GM21619 (cell line): ENCODE measurements around the gene WDR48.

Experiments used
- ATAC-seq: cut with Tn5 transposase; IDR thresholded peaks from one replicate; pipeline ENCODE4 v1.9.1; 2021; ENCODE audit not compliant: unreplicated experiment

WDR48 gene

DNA sequence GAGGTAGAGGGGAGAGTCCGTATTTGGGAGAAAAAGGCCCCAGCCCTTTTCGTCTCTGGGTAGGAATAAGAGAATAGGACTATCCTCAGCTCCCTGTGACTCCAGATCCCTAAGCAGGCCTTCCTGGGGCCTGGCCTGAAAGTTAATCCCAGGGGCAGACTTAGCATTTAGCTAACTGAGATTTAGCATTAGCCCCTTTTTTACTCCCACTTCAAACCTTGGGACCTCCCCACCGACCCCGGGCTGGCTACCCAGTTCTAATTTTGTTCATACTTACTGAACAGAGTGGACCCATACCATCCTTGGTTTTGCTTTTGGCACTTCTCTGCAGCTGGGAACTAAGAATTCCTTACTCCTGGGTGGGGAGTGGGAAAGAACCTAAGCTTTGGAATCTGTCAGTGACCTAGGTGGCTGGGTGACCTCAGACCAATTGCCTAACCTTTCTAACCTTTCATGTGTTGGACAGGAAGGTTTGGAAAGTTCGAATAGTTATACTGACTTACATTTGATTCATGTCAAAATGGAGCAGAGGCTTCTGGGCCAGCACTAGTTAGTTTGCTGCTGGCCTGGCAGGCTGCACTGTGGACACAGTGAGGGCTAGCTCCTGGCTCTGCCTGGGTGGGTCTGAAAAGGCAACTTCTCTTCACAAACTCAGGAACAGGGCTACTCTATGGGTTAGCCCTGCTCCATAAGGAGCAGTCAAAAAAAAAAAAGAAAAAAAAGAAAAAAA is 67.3 kb downstream of the WDR48 start:
- ATAC-seq: no peak

DNA sequence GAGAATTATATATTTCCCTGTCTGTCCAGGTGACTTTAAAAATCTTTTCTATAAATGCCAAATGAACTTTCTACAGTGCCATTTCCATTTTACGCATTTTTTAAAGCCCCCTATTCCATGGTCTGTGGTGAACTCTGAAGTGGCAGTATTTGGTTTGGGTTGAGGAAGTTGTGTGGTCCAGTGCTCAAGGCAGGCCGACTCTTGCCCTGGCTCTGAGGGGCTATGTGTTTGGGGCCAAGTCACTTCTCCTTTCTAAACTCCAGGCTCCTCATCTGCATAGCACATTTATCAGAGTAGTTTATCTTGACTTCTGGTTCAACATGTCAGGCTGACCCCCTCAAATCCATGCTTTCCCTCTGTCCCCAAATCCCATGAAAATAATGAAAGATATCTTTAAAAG is 69.8 kb downstream of the WDR48 start:
- no peak for ATAC-seq

DNA sequence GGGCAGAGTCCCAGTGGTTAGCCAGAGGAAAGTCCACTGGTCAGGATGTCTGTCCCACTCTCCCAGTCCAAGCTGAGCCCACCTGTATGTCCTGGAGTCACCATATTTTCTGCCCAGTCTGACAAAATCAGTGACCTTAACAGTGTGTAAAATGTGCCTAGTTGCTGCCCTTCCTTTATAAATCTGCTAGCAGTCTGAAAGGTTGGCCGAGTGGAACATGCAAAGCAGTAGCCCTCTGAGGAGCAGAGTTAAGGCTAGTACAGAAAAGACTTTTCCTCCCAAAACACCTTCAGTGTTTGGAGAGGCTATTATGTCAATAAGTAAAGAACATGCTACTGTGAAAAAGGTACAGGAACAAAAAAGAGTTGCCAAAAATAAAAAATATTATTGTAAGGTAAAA is 71.0 kb downstream of the WDR48 start:
- ATAC-seq: peak; percentile 88

DNA sequence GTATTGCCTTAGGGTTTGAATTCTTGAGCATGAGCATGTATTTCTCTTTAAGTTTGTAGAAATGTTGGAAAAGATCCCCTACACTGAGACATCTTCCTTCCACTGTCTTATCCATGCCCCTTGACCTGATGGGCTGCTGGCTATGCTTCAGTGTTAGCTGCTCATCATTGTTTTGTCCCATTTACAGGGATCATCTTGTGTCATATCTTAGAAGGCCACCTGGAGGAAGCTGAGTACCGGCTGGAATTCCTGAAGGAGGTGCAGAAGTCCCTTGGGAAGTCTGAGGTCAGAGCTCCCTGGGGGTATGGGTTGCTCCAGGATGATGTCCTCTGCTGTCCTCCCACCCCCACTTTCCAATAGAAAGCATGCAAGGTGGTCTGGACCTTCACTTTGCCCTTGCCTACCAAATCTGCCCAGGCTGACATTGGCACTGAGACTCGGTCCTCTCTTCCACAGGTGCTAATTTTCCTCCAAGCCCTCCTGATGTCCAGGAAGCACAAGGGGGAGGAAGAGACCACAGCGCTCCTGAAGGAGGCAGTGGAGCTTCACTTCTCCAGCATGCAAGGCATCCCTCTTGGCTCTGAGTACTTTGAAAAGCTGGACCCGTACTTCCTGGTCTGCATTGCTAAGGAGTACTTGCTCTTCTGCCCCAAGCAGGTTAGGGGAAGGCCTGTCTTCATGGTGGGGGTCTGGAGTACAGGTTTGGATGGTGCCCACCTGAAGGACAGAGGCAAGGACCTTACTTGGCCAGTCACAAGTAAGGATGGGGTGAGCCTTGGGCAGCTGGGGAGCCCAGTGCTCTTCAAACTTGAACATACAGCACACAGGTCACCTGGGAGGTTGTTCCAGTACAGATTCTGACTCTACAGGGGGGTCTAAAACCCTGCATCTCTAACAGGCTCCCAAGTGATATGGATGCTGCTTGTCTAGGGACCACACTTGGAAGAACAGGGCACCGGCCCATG is 73.3 kb downstream of the WDR48 start:
- ATAC-seq: no peak

DNA sequence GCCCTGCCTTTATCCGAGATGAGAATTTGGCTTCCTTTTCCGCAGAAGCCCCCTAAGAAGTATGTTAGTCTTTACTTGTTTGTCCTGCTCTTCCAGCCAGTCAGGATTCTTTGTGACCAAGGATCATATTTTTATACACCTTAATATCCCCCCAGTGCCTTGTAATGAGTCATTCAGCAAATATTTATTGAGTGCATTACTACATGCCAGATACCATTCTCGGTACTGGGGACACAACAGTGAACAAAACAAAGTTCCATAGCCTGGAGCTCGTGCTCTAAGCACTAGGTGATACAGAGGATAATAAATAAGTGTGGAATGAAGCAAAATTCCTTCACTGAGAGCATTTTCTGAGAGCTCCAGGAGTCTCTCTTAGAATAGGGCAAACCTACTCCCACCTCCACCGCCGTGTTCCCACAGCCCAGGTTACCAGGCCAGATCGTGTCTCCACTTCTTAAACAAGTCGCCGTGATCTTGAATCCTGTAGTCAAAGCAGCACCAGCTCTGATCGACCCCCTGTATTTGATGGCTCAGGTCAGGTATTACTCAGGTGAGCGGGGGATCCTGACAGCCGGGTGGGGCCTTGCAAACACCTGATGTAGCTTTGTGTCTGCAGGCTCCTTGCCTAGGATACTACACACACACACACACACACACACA is 74.2 kb downstream of the WDR48 start:
- no peak for ATAC-seq

DNA sequence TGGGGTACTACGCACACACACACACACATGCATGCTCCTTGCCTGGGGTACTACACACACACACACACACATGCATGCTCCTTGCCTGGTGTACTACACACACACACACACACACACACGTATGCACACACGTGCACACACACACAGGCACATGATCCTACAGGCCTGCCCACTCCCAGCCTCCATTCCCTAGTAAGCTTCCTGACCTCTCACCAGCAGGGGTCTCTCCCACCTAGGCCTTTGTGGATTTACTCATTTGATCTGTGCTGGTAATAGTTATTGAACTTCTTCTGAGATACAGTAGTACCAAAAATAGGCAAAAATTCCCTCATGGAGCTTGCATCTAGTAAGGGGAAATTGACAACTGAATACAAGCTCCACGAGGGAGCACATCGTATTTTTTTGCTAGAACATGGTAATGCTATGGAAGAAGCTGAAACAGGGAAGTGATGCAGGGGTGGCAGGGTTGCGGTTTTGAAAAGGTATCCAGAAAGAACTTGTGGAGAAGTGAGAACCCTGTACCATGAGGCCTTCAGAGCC is 74.8 kb downstream of the WDR48 start:
- ATAC-seq: no peak

DNA sequence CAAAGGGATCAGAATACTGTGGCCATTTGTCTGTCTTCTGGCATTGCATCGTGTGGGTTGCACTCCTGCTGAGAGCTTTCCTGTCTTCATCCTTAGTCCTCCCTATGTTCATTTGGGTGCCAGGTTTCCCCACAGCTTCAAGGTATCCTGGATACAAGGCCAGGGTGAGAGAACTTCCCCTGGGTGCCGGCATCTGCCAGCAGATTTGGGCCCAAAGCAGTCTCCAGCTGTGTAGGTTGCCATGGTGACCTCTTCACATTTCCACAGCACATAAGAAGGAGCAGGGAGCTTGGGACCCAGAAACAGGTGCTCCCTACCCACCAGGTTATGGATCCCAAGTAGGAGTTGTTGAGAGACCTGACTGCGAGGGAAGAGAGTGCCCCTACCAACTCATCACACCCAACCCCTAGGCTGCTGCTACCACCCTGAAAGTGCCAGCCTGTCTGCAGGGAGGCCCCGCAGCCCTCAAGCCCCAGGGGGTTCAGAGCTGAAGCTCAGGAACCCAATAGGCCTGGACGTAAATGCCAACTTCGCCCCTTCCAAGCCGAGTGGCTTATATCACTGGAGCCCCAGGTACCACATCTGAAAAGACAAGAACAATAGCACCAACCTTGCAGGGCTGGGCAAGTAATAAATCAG is 75.6 kb downstream of the WDR48 start:
- ATAC-seq: no peak

DNA sequence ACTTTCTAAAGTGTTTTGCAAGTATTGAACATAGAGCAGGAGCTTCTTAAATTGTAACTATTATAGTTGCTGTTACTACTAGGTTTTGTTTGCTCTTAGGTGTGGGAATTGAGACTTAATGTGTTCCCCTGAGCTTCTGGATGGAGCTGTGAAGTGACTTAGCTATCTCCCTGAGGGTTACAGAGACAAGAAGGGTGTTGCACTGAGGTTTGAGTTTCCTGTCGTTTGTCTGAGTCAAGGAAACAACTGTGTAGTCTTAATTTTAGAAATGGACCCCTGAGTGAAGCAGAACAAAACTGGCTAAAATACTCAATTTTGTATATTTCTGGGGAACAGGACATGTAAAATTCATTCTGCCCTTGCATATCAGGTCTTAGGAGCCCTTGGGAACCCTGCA is 76.1 kb downstream of the WDR48 start:
- ATAC-seq: no peak

DNA sequence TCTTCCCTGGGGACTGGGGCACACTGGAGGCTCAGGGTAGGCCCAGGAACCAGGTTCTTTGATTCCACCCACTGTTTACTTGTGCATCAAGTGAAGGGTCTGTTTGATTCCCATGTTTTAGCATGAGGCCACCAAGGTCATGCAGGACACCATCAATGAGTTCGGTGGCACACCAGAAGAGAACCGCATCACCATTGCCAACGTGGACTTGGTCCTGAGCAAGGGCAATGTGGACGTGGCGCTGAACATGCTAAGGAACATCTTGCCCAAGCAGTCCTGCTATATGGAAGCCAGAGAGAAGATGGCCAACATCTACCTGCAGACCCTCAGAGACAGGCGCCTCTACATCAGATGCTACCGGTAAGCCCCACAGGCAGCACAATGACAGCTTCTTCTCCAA is 77.1 kb downstream of the WDR48 start:
- no peak for ATAC-seq

DNA sequence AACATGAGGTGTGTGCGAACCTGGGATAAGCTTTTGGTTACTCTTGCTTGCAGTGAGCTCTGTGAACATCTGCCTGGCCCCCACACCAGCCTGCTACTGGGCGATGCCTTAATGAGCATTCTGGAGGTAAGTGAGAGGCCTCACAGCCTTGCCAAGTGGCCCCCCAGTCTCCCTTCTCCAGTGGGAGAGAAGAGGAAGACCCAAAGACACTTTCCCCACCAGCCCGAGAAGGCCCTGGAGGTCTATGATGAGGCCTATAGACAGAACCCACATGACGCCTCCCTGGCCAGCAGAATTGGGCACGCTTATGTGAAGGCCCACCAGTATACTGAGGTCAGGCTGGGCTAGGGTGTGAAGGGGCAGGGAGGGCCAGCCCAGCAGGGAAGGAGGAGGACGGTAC is 78.2 kb downstream of the WDR48 start:
- ATAC-seq: no peak

DNA sequence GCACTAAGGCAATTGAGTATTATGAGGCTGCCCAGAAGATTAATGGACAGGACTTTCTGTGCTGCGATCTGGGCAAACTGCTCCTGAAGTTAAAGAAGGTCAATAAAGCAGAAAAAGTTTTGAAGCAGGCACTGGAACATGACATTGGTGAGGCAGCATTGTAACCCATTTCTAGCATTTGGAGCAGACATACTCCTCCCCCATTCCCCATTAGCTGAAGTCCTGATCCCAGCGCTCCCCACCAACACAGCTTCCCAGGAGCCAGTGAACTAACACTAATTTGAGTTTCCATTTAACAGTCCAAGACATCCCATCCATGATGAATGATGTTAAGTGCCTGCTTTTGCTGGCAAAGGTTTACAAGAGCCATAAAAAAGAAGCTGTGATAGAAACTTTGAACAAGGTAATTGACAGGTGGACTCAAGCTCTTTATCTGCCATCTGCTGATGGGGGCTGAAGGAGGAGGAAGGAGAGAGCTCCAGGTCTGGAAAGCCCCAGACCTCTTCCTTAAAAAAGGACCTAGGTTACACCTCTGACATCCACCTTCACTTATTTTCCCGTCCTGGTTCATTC is 79.0 kb downstream of the WDR48 start:
- no peak for ATAC-seq

DNA sequence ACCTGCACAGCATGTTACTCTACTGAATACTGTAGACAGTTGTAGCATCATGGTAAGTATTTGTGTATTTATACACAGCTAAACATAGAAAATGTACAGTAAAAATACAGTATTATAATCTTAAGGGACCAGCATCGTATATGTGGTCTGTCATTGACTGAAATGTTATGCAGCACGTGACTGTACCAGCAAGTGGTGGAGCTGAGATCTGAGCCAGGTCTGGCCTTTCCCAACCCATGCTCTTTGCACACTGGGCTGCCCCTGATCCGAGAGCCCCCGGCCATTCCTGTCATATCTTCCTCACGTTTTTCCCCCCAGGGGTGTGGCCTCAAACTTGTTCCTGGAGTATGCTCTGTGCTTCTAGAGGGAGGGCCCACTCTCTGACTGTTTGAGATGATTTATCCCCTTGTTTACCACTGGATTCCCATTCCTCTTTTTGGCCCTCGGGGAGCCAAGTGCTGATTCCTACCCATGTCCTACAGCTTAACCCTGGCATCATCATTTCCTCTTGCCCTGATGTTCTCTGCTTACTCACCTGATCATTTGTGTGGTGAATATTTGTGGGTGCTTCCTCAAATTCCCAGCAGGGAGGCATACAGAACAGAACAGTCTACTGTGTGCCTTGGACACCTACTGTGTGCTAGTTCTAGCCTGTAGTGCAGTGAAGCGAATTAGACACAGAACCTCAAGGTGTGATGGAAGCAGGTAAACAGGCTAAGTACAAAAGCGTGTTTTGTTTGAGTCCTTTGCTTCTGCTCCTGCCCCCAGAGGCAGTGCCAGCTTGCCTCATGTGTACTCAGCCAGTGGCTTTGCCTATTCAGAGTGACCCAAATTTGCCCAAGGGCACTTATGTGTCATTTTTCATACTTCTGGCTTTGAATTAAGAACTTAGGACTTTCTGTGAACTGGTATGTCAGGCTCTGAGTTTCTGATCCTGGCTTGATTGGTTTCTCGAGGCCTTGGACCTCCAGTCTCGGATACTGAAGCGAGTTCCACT is 80.6 kb downstream of the WDR48 start:
- ATAC-seq: no peak

DNA sequence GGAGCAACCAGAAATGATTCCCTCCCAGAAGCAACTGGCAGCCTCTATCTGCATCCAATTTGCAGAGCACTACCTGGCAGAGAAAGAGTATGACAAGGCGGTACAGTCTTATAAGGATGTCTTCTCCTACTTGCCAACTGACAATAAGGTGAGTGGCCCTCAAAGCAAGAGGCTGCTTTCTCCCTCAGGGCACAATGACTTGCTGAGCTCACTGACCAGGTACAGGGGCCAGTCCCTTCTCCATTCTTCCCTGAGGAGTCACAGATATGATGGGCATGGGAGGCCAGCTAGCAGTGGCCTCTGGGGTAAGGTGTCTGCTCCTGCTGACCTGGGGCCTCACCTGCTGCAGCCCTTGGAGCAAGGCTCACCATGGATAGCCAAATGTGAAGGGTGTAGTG is 81.3 kb downstream of the WDR48 start:
- no peak for ATAC-seq

DNA sequence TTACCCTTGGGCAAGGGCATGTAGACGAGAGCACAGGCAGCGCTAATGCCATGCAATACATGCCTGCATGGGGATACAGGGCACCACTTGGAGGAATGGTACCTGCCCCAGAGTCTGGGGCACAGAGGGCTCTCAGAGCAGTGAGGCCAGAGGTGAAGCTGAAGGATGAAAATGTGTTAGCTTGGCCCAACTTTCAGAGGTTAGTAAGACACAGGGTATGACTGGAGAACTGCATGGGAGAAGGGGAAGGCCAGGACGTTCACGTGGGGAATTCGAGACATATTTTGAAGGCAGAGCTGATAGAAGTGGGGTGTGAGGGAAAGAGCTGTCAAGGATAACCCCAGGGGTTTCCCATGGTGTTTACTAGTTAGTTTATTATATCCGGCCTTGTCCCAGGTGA is 82.0 kb downstream of the WDR48 start:
- no peak for ATAC-seq

DNA sequence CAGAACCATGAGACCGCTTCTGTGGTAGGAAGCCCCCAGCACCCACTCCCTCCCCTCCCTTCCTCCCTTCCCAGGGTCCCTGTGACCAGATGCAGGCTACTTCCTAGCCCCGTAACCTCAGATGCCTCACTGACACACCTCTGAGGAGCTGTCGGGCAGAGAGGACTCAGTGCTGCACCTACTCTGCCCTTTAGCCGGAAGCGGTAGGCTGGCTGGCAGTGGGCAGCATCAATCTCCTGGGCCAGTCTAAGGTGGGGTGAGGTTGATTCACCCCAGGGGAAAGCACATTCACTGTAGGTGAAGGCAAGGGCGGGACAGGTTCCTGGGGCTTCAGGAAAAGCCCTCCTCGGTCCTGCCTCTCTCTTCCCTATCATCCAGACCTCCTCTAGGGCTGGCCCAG is 82.5 kb downstream of the WDR48 start:
- no peak for ATAC-seq

DNA sequence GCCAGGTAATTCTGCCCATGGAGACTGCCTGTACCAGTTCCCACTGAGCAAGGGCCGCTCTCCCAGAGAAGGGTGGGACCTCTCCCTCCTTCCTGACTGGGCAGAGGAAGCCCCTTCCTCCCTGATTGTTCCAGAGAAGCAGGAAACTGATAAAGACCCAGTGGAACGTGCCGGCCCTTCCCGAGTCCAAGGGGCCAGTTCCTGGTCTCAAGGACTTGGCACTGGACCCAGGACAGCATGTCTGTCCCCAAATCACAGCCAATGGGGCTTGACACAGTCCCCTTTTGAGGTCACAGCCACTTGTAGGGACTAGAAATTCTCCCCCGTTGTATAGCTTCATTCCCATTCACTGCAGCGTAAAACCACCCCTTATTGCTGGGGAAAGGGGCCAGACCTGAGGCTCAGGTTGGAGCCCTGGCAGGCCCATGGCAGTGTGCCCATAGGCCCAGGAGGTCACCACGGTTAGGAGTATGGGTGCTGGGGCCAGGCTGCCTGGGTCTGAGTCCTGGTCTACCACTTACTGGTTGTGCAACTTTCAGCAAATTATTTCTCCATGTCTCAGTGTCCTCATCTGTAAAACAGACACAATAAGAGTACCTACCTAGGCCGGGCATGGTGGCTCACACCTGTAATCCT is 83.5 kb downstream of the WDR48 start:
- no peak for ATAC-seq

DNA sequence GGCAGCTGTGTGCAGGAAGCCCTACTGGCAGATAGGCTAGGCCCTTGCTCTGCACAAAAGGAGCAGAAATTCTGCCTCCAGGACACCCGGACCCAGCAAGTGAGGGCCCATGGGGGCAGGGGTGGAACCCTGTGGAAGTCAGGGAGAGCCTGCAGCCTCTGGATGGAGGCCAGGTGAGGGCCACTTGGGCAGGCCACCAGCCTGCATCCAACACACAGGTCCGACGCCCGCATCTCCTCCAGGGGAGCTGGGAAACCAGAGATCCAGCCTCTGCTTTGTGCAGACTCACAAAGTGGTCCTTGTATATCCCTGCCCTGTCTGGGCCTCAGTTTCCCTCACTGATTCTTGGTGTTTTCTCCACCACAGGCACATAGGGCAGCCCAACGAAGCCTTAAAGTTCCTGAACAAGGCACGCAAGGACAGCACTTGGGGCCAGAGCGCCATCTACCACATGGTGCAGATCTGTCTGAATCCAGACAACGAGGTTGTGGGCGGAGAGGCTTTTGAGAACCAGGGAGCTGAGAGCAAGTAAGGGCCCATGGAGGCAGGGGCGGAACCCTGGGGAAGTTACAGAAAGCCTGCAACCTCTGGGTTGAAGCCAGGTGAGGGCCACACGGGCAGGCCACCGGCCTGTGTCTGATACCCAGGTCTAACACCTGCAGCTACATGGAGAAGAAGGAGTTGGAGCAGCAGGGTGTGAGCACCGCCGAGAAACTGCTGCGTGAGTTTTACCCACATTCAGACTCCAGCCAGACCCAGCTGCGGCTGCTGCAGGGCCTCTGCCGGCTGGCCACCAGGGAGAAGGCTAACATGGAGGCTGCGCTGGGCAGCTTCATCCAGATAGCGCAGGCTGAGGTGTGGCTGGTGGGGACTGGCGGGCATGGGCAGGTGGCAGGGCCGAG is 85.0 kb downstream of the WDR48 start:
- no peak for ATAC-seq

DNA sequence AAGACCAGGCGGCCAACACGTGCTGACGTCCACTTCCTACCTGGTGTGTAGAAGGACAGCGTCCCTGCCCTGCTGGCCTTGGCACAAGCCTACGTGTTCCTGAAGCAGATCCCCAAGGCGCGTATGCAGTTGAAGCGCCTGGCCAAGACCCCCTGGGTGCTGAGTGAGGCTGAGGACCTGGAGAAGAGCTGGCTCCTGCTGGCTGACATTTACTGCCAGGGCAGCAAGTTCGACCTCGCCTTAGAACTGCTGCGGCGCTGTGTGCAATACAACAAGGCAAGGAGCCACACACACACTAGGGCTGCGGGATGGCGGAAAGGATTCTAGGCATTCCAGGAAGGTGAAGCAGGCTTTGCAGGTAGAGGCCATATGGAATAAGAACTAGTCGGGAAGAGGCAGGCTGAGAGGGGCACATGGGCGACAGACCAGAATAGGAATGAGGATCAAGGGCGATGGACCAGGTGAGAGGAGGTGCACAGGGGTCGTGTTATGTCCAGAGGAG is 85.7 kb downstream of the WDR48 start:
- no peak for ATAC-seq
